ENCODE measurements around the gene SPIRE2. TPM values are rescaled to one million over a fixed set of nuclear protein-coding genes. Genes with fewer than 3 reads are reported as not detected.
A peak's percentile ranks its signal among the peaks of the same experiment; 100 is the strongest.

The SPIRE2 gene
- total and polyA plus RNA-seq, 5 donors from 2014 or later = 0.35 TPM; not detected in 4

GRCh38 chr16:89892055-89892630 is 63.9 kb downstream of the SPIRE2 start:
- no peaks in the 10 kb centered on the region for H3K9me3 Mint-ChIP-seq
- no peak overlapping the region for H3K27ac Mint-ChIP-seq
- Histone ChIP-seq H3K9me3 (ENCODE audit: control insufficient read depth in 2 of 2, low read length in 2 of 2) (no peaks in the 10 kb centered on the region), H3K4me3 (ENCODE audit: low read depth, low read length) (no peak overlapping the region), H3K4me1 (ENCODE audit: control insufficient read depth, insufficient read depth, low read length, poor library complexity, severe bottlenecking) (no peaks in the 10 kb centered on the region), H3K36me3 (ENCODE audit: control insufficient read depth, insufficient read depth, low read length) (peaks cover 80% of the 10 kb centered on the region), H3K27ac (ENCODE audit: insufficient read depth, low read length, poor library complexity, severe bottlenecking) (no peak overlapping the region), H3K27me3 (ENCODE audit: control insufficient read depth, insufficient read depth, low read length) (no peaks in the 10 kb centered on the region)
- no peak overlapping the region for H3K4me3 Mint-ChIP-seq
- no peaks in the 10 kb centered on the region for H3K27me3 Mint-ChIP-seq
- H3K36me3 Mint-ChIP-seq = peaks cover 22% of the 10 kb centered on the region
- ATAC-seq (ENCODE audit: low read depth in 2 of 2) = no peak
- H3K4me1 Mint-ChIP-seq = peaks cover 0 to 5% (median 2%) of the 10 kb centered on the region in 4 donors
- DNase-seq = no peak

- Histone ChIP-seq H3K27me3 (ENCODE audit: control insufficient read depth, insufficient read depth, low read length) (no peaks in the 10 kb centered on the region), H3K9me3 (ENCODE audit: control insufficient read depth in 2 of 2, low read length in 2 of 2) (no peaks in the 10 kb centered on the region), H3K27ac (ENCODE audit: insufficient read depth, low read length, poor library complexity, severe bottlenecking) (no peak overlapping the region), H3K4me1 (ENCODE audit: control insufficient read depth, insufficient read depth, low read length, poor library complexity, severe bottlenecking) (no peaks in the 10 kb centered on the region), H3K4me3 (ENCODE audit: low read depth, low read length) (no peak overlapping the region), H3K36me3 (ENCODE audit: control insufficient read depth, insufficient read depth, low read length) (peaks cover 80% of the 10 kb centered on the region)
- H3K4me3 Mint-ChIP-seq = no peak overlapping the region
- no peaks in the 10 kb centered on the region for H3K27me3 Mint-ChIP-seq
- H3K9me3 Mint-ChIP-seq = no peaks in the 10 kb centered on the region
- H3K36me3 Mint-ChIP-seq = peaks cover 21% of the 10 kb centered on the region
- DNase-seq = no peak
- H3K4me1 Mint-ChIP-seq = peaks cover 0 to 5% (median 2%) of the 10 kb centered on the region in 4 donors
- peak overlapping the region in 1 of 3 donors; percentile 69 for H3K27ac Mint-ChIP-seq
- ATAC-seq (ENCODE audit: low read depth in 2 of 2) = no peak
These were observed 64.4 kb downstream of the SPIRE2 start for GRCh38 chr16:89892635-89893034.

GRCh38 chr16:89893642-89894548 is 65.6 kb downstream of the SPIRE2 start:
- Mint-ChIP-seq H3K4me3 (no peak overlapping the region), H3K27me3 (no peaks in the 10 kb centered on the region), H3K36me3 (peaks cover 26% of the 10 kb centered on the region), H3K4me1 (peaks cover 0 to 5% (median 2%) of the 10 kb centered on the region in 4 donors), H3K27ac (no peak overlapping the region), H3K9me3 (no peaks in the 10 kb centered on the region)
- H3K9me3 ChIP-seq (ENCODE audit: control insufficient read depth in 2 of 2, low read length in 2 of 2) = no peaks in the 10 kb centered on the region
- H3K4me1 ChIP-seq (ENCODE audit: control insufficient read depth, insufficient read depth, low read length, poor library complexity, severe bottlenecking) = no peaks in the 10 kb centered on the region
- peaks cover 76% of the 10 kb centered on the region for H3K36me3 ChIP-seq (ENCODE audit: control insufficient read depth, insufficient read depth, low read length)
- H3K4me3 ChIP-seq (ENCODE audit: low read depth, low read length) = no peak overlapping the region
- no peak for ATAC-seq (ENCODE audit: low read depth in 2 of 2)
- no peak overlapping the region for H3K27ac ChIP-seq (ENCODE audit: insufficient read depth, low read length, poor library complexity, severe bottlenecking)
- H3K27me3 ChIP-seq (ENCODE audit: control insufficient read depth, insufficient read depth, low read length) = no peaks in the 10 kb centered on the region
- no peak for DNase-seq

GRCh38 chr16:89895482-89896250 is 67.4 kb downstream of the SPIRE2 start:
- Mint-ChIP-seq H3K27me3 (no peaks in the 10 kb centered on the region), H3K4me3 (no peak overlapping the region), H3K4me1 (no peaks in the 10 kb centered on the region), H3K9me3 (no peaks in the 10 kb centered on the region), H3K27ac (no peak overlapping the region), H3K36me3 (peaks cover 31% of the 10 kb centered on the region)
- Histone ChIP-seq H3K4me1 (ENCODE audit: control insufficient read depth, insufficient read depth, low read length, poor library complexity, severe bottlenecking) (no peaks in the 10 kb centered on the region), H3K4me3 (ENCODE audit: low read depth, low read length) (no peak overlapping the region), H3K27me3 (ENCODE audit: control insufficient read depth, insufficient read depth, low read length) (no peaks in the 10 kb centered on the region), H3K36me3 (ENCODE audit: control insufficient read depth, insufficient read depth, low read length) (peaks cover 82% of the 10 kb centered on the region), H3K9me3 (ENCODE audit: control insufficient read depth in 2 of 2, low read length in 2 of 2) (no peaks in the 10 kb centered on the region), H3K27ac (ENCODE audit: insufficient read depth, low read length, poor library complexity, severe bottlenecking) (no peak overlapping the region)
- no peak for ATAC-seq (ENCODE audit: low read depth in 2 of 2)
- no peak for DNase-seq

- H3K4me1 ChIP-seq (ENCODE audit: control insufficient read depth, insufficient read depth, low read length, poor library complexity, severe bottlenecking) = no peaks in the 10 kb centered on the region
- peaks cover 78% of the 10 kb centered on the region for H3K36me3 ChIP-seq (ENCODE audit: control insufficient read depth, insufficient read depth, low read length)
- Mint-ChIP-seq H3K27ac (peak overlapping the region in 1 of 3 donors; percentile 14), H3K9me3 (no peaks in the 10 kb centered on the region), H3K27me3 (no peaks in the 10 kb centered on the region), H3K4me3 (no peak overlapping the region), H3K36me3 (peaks cover 27% of the 10 kb centered on the region), H3K4me1 (no peaks in the 10 kb centered on the region)
- H3K27me3 ChIP-seq (ENCODE audit: control insufficient read depth, insufficient read depth, low read length) = no peaks in the 10 kb centered on the region
- no peaks in the 10 kb centered on the region for H3K9me3 ChIP-seq (ENCODE audit: control insufficient read depth in 2 of 2, low read length in 2 of 2)
- H3K4me3 ChIP-seq (ENCODE audit: low read depth, low read length) = no peak overlapping the region
- DNase-seq = no peak
- no peak overlapping the region for H3K27ac ChIP-seq (ENCODE audit: insufficient read depth, low read length, poor library complexity, severe bottlenecking)
- no peak for ATAC-seq (ENCODE audit: low read depth in 2 of 2)
These were observed 68.9 kb downstream of the SPIRE2 start for GRCh38 chr16:89897204-89897603.

GRCh38 chr16:89898201-89898967 is 70.1 kb downstream of the SPIRE2 start:
- Mint-ChIP-seq H3K27me3 (no peaks in the 10 kb centered on the region), H3K4me3 (no peak overlapping the region), H3K27ac (peak overlapping the region in 1 of 3 donors; percentile 52), H3K36me3 (peaks cover 27% of the 10 kb centered on the region), H3K9me3 (no peaks in the 10 kb centered on the region), H3K4me1 (no peaks in the 10 kb centered on the region)
- Histone ChIP-seq H3K36me3 (ENCODE audit: control insufficient read depth, insufficient read depth, low read length) (peaks cover 70% of the 10 kb centered on the region), H3K27ac (ENCODE audit: insufficient read depth, low read length, poor library complexity, severe bottlenecking) (no peak overlapping the region), H3K4me1 (ENCODE audit: control insufficient read depth, insufficient read depth, low read length, poor library complexity, severe bottlenecking) (no peaks in the 10 kb centered on the region), H3K9me3 (ENCODE audit: control insufficient read depth in 2 of 2, low read length in 2 of 2) (no peaks in the 10 kb centered on the region), H3K27me3 (ENCODE audit: control insufficient read depth, insufficient read depth, low read length) (no peaks in the 10 kb centered on the region), H3K4me3 (ENCODE audit: low read depth, low read length) (no peak overlapping the region)
- no peak for DNase-seq
- ATAC-seq (ENCODE audit: low read depth in 2 of 2) = no peak

- no peaks in the 10 kb centered on the region for H3K27me3 Mint-ChIP-seq
- Histone ChIP-seq H3K4me3 (ENCODE audit: low read depth, low read length) (no peak overlapping the region), H3K27me3 (ENCODE audit: control insufficient read depth, insufficient read depth, low read length) (no peaks in the 10 kb centered on the region), H3K9me3 (ENCODE audit: control insufficient read depth in 2 of 2, low read length in 2 of 2) (no peaks in the 10 kb centered on the region), H3K36me3 (ENCODE audit: control insufficient read depth, insufficient read depth, low read length) (peaks cover 69% of the 10 kb centered on the region), H3K27ac (ENCODE audit: insufficient read depth, low read length, poor library complexity, severe bottlenecking) (no peak overlapping the region), H3K4me1 (ENCODE audit: control insufficient read depth, insufficient read depth, low read length, poor library complexity, severe bottlenecking) (no peaks in the 10 kb centered on the region)
- H3K36me3 Mint-ChIP-seq = peaks cover 26% of the 10 kb centered on the region
- H3K27ac Mint-ChIP-seq = no peak overlapping the region
- DNase-seq (no peak), ATAC-seq (ENCODE audit: low read depth in 2 of 2) (no peak)
- H3K4me1 Mint-ChIP-seq = no peaks in the 10 kb centered on the region
- H3K4me3 Mint-ChIP-seq = no peak overlapping the region
- H3K9me3 Mint-ChIP-seq = no peaks in the 10 kb centered on the region
These were observed 71.7 kb downstream of the SPIRE2 start for GRCh38 chr16:89899879-89900481.
